Astrocyte of the cerebellum (primary cell): ENCODE measurements around the gene MTX2.
"Not testable (repeated sequence)": the region's sequence is repeated elsewhere in the genome, so short reads cannot be mapped to it uniquely, and the experiment has no call there.

Experiments
- DNase-seq: peaks from one replicate; pipeline ENCODE4 v3.0.0-alpha.2; 2011; ENCODE audit warnings: low read depth
- H3K4me3 ChIP-seq: 2 replicates; pipeline ENCODE4 v1.5.1; 2011; ENCODE audit warnings: mild to moderate bottlenecking, low read depth, low read length, moderate library complexity
- in situ Hi-C: cut with HindIII; loops from 2 replicates; pipeline ENCODE4 v1.10.0; 2017; ENCODE audit warnings: low sequenced_read_pairs
- TF ChIP-seq, protein P1 (sequence below): IDR thresholded peaks from 2 replicates; pipeline ENCODE4 v1.5.1; 2012; ENCODE audit warnings: low read length, low read depth, moderate library complexity, mild to moderate bottlenecking; ENCODE audit errors: missing control alignments

Gene MTX2

DNA sequence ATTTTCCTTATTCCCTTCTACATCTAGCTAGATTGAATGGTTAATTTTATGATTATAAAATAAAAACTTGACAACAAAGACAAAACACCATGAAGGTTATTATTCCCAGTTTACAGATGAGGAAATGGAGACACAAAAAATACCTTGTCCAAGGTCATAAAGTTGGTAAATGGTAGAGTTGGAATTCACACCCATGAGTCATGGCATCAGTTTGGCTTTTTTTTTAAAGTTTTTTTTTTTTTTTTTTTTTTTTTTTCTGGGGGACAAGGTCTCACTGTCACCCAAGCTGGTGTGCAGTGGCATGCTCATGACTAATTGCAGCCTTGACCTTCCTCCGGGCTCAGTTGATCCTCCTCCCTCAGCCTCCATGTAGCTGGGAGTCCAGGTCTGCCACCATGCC is 70.0 kb downstream of the MTX2 start:
- TF ChIP-seq, protein P1, sequence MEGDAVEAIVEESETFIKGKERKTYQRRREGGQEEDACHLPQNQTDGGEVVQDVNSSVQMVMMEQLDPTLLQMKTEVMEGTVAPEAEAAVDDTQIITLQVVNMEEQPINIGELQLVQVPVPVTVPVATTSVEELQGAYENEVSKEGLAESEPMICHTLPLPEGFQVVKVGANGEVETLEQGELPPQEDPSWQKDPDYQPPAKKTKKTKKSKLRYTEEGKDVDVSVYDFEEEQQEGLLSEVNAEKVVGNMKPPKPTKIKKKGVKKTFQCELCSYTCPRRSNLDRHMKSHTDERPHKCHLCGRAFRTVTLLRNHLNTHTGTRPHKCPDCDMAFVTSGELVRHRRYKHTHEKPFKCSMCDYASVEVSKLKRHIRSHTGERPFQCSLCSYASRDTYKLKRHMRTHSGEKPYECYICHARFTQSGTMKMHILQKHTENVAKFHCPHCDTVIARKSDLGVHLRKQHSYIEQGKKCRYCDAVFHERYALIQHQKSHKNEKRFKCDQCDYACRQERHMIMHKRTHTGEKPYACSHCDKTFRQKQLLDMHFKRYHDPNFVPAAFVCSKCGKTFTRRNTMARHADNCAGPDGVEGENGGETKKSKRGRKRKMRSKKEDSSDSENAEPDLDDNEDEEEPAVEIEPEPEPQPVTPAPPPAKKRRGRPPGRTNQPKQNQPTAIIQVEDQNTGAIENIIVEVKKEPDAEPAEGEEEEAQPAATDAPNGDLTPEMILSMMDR = no peak
- in situ Hi-C loops = no loop called here

DNA sequence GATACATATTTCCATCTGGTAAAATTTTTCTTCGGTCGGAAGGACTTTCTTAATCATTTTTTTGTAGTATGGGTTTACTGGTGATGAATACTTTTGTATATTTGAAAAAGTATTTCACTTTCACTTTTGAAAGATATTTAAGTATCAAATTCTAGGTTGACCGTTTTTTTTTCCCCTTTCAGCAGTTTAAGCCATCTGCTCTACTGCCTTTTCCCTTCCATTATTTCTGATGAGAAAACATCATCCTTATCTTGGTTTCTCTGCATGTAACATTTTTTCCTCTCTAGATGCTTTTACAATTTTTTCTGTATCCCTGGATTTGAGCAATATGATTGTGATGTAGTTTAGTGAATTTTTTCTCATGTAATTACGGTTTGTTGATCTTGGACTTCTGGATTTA is 87.0 kb downstream of the MTX2 start:
- DNase-seq = no peak
- no peak overlapping the region for H3K4me3 ChIP-seq
- TF ChIP-seq, protein P1 = no peak
- in situ Hi-C loops = no loop called here

More for the DNA sequence above, 70.0 kb downstream of the MTX2 start:
- DNase-seq = no peak
- no peak overlapping the region for H3K4me3 ChIP-seq

DNA sequence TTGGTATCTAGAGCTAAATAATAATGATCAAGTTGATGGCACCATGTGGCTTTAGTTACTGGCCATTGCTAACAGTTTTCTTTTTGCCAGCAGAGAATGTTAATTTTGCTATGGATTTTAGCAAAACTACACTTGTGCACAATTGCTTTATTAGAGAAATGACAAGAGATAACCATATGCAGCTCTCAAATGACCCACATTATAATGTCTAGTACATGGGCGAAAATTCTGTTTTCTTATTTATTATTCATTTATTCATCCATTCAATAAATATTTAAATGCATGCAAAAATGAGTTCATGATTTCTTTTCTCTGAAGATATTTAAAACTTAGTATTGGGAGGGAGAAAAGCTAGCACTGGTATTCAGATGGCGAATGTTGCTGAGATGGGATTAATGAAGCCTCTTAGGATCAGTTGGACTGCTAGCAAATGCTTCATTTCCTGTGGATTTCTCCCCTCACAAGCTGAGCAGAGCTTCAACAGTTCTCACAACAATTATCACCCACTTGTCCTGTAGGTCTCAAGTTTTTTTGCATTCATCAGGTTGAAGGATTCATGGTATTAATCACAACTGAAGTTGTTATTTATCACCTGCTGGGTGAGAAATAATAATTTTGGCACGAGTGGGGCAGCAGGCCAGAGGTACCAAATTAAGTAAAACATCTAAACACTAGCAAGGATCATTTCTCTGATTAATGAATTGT is 95.2 kb downstream of the MTX2 start:
- TF ChIP-seq, protein P1 = no peak
- in situ Hi-C loops = no loop called here
- H3K4me3 ChIP-seq = no peak overlapping the region
- no peak for DNase-seq

DNA sequence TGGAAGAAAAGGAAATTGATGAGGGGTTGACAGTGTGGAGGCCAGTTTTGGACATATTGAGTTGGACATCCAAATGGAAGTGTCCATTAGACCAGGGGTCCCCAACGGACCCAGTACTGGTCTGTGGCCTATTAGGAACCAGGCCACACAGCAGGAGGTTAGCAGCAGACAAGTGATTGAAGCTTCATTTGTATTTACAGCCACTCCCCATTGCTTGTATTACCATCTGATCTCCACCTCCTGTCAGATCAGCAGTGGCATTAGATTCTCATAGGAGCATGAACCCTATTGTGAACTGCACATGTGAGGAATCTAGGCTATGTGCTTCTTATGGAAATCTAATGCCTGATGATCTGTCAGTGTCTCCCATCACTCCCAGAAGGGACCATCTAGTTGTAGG is 99.1 kb downstream of the MTX2 start:
- in situ Hi-C loops = no loop called here
- no peak for DNase-seq
- TF ChIP-seq, protein P1 = no peak
- no peak overlapping the region for H3K4me3 ChIP-seq

DNA sequence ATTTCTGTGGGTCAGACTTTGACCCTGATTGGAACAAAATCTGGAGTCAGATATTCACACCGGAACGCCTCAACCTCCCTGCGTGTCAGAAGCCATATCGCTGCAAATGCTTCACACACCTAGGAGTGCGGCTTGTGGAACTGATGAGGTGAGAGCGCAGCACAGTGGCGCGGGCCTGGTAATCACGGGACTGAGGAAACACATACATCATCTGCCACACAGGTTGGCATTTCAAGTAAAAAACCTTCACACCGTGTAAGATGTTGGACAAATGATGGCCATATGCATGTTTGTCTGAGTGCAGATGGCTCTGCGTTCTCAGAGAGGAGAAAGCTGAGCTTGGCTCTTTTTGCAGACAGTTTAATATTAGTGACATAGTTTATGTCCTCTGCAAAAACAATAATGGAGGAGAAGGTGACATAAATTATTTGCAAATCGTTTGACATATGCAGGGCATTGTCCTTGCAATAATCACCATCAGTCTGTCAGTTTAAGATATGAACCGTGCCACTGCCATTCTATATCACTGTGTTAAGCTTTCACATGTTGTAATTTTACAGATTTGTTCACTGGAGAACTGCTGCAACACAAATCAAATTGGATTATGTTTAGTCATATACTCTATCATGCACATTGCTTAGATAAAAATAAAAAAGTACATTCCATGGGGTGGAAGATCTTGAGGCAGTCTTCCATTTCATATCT is 101.4 kb downstream of the MTX2 start:
- in situ Hi-C loops = no loop called here
- no peak overlapping the region for H3K4me3 ChIP-seq
- TF ChIP-seq, protein P1 = no peak

DNA sequence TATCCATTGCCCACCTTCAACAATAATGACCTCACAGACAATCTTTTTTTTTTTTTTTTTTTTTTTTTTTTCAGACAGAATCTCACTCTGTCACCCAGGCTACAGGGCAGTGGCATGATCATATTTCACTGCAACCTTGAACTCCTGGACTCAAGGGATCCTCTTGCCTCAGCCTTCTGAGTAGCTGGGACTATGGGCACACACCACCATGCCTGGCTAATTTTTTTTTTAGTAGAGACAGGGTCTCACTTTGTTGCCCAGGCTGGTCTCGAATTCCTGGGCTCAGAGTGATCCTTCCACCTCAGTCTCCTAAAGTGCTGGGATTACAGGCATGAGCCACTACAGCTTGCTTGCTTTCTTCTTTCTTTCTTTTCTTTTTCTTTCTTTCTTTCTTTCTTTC is 103.9 kb downstream of the MTX2 start:
- in situ Hi-C loops, DNase-seq: not testable (repeated sequence)

More for the DNA sequence above, 101.4 kb downstream of the MTX2 start:
- DNase-seq = no peak

DNA sequence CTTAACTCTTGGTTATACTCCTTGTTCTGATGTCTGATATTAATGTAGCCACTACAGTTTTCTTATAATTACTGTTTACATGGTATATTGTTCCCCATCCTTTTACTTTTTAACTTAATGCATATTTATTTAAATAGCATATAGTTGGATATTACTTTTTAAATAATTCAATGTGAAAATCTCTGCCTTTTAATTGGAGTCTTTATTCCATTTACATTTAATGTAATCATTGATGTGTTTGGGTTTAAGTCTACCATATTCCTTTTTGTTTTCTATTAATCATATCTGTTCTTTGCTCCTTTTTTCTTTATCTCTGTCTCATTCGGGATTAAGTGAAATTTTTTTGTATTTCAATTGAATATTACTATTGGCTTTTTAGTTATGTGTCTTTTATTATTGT is 109.1 kb downstream of the MTX2 start:
- in situ Hi-C loops = no loop called here
- TF ChIP-seq, protein P1 = no peak
- no peak overlapping the region for H3K4me3 ChIP-seq
- no peak for DNase-seq

More for the DNA sequence above, 103.9 kb downstream of the MTX2 start:
- not testable (repeated sequence) for H3K4me3 ChIP-seq
